SK-N-SH (cell line): ENCODE measurements around the gene DENND5B. TPM values are rescaled to one million over a fixed set of nuclear protein-coding genes. Genes with fewer than 3 reads are reported as not detected.

Experiments
- CTCF ChIA-PET: fragments of 300-600, 350-600 bp; formaldehyde crosslinking; extraction: SDS; loops from one replicate; lab custom pipeline; 2021; lab: Yijun Ruan, JAX
- POLR2A ChIA-PET: fragments of 350-600 bp; sonication (Branson Sonifier 250); formaldehyde crosslinking; extraction: SDS; loops from one replicate; lab custom pipeline; 2020; ENCODE audit warnings: antibody characterized with exemption, inconsistent platforms; lab: Yijun Ruan, JAX
- DNase-seq: peaks from one replicate; pipeline ENCODE4 v3.0.0; 2012
- H2AFZ ChIP-seq: fragments of 200-600 bp; sonication (generic); 2 replicates; pipeline ENCODE4 v1.8.1; 2016; ENCODE audit warnings: antibody characterized with exemption, mild to moderate bottlenecking, low read depth
- H3F3A ChIP-seq: fragments of 200-600 bp; sonication (generic); replicated peaks from 2 replicates; pipeline ENCODE3; 2016; ENCODE audit warnings: antibody characterized with exemption, mild to moderate bottlenecking; ENCODE audit not compliant: insufficient read depth
- H3K27ac ChIP-seq, 2 experiments: fragments of 200-500 bp in 1 of 2; fragments of 200-600 bp in 1 of 2; sonication (Bioruptor generic) in 1 of 2; sonication (generic), shearing (Covaris generic) in 1 of 2; 2 replicates each; pipeline versions ENCODE4 v1.5.1 to v1.6.1; 2014 to 2016; ENCODE audit warnings: low read depth in 2 of 2, inconsistent platforms in 1 of 2, low read length in 1 of 2, mild to moderate bottlenecking in 1 of 2, mixed read lengths in 1 of 2
- H3K27me3 ChIP-seq: fragments of 200-600 bp; sonication (generic), shearing (Covaris generic); 2 replicates; pipeline ENCODE4 v1.6.1; 2016; ENCODE audit warnings: mixed run types; ENCODE audit not compliant: insufficient read depth
- H3K36me3 ChIP-seq, 2 experiments: fragments of 200-500 bp in 1 of 2; fragments of 200-600 bp in 1 of 2; sonication (Bioruptor generic) in 1 of 2; sonication (generic) in 1 of 2; replicated peaks in 1 of 2; 2 replicates each; pipeline versions ENCODE3 to v1.5.1; 2014 to 2016; ENCODE audit warnings: low read length in 1 of 2, mild to moderate bottlenecking in 1 of 2; ENCODE audit not compliant: insufficient read depth in 2 of 2, control insufficient read depth in 1 of 2
- H3K4me1 ChIP-seq, 2 experiments: fragments of 200-500 bp in 1 of 2; fragments of 200-600 bp in 1 of 2; sonication (Bioruptor generic) in 1 of 2; sonication (generic), shearing (Covaris generic) in 1 of 2; 2 replicates each; pipeline versions ENCODE4 v1.5.1 to v1.6.1; 2014 to 2016; ENCODE audit warnings: low read depth in 1 of 2, low read length in 1 of 2, mixed run types in 1 of 2; ENCODE audit not compliant: insufficient read depth in 2 of 2, control insufficient read depth in 1 of 2
- H3K4me2 ChIP-seq: fragments of 200-600 bp; sonication (generic), shearing (Covaris generic); 2 replicates; pipeline ENCODE4 v1.6.1; 2017; ENCODE audit warnings: mixed run types
- H3K4me3 ChIP-seq, 2 experiments: fragments of 200-500 bp in 1 of 2; fragments of 200-600 bp in 1 of 2; sonication (Bioruptor generic) in 1 of 2; sonication (generic), shearing (Covaris generic) in 1 of 2; 2 replicates each; pipeline versions ENCODE4 v1.5.1 to v1.8.1; 2014 to 2016; ENCODE audit warnings: low read depth in 2 of 2, inconsistent platforms in 1 of 2, low read length in 1 of 2, mild to moderate bottlenecking in 1 of 2, mixed read lengths in 1 of 2, moderate library complexity in 1 of 2
- H3K79me2 ChIP-seq: fragments of 200-600 bp; sonication (generic); 2 replicates; pipeline ENCODE4 v1.8.1; 2017; ENCODE audit warnings: mild to moderate bottlenecking; ENCODE audit not compliant: insufficient read depth
- H3K9ac ChIP-seq: fragments of 200-600 bp; sonication (generic); 2 replicates; pipeline ENCODE4 v1.6.1; 2017; ENCODE audit warnings: mixed run types
- H3K9me2 ChIP-seq: fragments of 200-600 bp; sonication (generic); 2 replicates; pipeline ENCODE4 v1.6.1; 2017; ENCODE audit warnings: mixed run types
- H3K9me3 ChIP-seq: fragments of 200-600 bp; sonication (generic); 2 replicates; pipeline ENCODE4 v1.6.1; 2017; ENCODE audit warnings: mixed run types, mild to moderate bottlenecking, moderate library complexity
- H4K20me1 ChIP-seq: fragments of 200-600 bp; sonication (generic); 2 replicates; pipeline ENCODE4 v1.6.1; 2017; ENCODE audit warnings: mild to moderate bottlenecking, mixed run types; ENCODE audit not compliant: insufficient read depth
- CHD2 ChIP-seq: fragments of 150-350 bp; IDR thresholded peaks from 2 replicates; pipeline ENCODE4 v1.6.1; 2018; ENCODE audit warnings: low read length; ENCODE audit not compliant: partially characterized antibody
- ELF1 ChIP-seq: IDR thresholded peaks from 2 replicates; pipeline ENCODE4 v1.4.0; 2012
- FOXJ3 ChIP-seq: sonication (generic); formaldehyde crosslinking; IDR thresholded peaks from 2 replicates; pipeline ENCODE4 v1.5.1; 2020; ENCODE audit warnings: mild to moderate bottlenecking, missing genetic modification reagents
- GATA2 ChIP-seq: sonication (generic); formaldehyde crosslinking; IDR thresholded peaks from 2 replicates; pipeline ENCODE4 v1.5.0; 2020; ENCODE audit warnings: mild to moderate bottlenecking, missing genetic modification reagents
- MEF2A ChIP-seq: IDR thresholded peaks from 2 replicates; pipeline ENCODE4 v1.4.0; 2012; ENCODE audit warnings: low read depth, borderline replicate concordance
- NRF1 ChIP-seq: IDR thresholded peaks from 2 replicates; pipeline ENCODE4 v1.6.1; 2012; ENCODE audit warnings: low read depth, mild to moderate bottlenecking, low read length
- POLR2AphosphoS5 ChIP-seq: IDR thresholded peaks from 2 replicates; pipeline ENCODE4 v1.6.1; 2012; ENCODE audit warnings: low read depth, low read length
- RCOR1 ChIP-seq: fragments of 150-350 bp; IDR thresholded peaks from 2 replicates; pipeline ENCODE4 v1.6.1; 2017; ENCODE audit warnings: antibody characterized with exemption, low read length
- REST ChIP-seq: IDR thresholded peaks from 2 replicates; pipeline ENCODE4 v1.6.1; 2012; ENCODE audit warnings: mild to moderate bottlenecking, low read depth, low read length, moderate library complexity
- RXRA ChIP-seq: IDR thresholded peaks from 2 replicates; pipeline ENCODE4 v1.4.0; 2012; ENCODE audit warnings: low read depth, mild to moderate bottlenecking, borderline replicate concordance
- WGBS: methylation state at CpG from one replicate; pipeline ENCODE4 v1.1.6; 2017; ENCODE audit warnings: low lambda C conversion rate; 5-methylcytosine and 5-hydroxymethylcytosine counted together
- polyA plus RNA-seq, 3 experiments: library from polyadenylated mRNA; depleted of rRNA; stranded (reverse); fragments of >200 nt; gene quantifications; 2 replicates each; pipeline ENCODE4 v1.2.3, GENCODE V29; 2012
- TF ChIP-seq, protein P1 (sequence below): IDR thresholded peaks from 2 replicates; pipeline ENCODE4 v1.4.0; 2012; ENCODE audit warnings: low read depth, borderline replicate concordance
- TF ChIP-seq, protein P2 (sequence below): fragments of 150-350 bp; IDR thresholded peaks from 2 replicates; pipeline ENCODE4 v1.6.1; 2017; ENCODE audit warnings: antibody characterized with exemption, low read length, low read depth, borderline replicate concordance
- TF ChIP-seq, protein P3 (sequence below): fragments of 150-350 bp; IDR thresholded peaks from 2 replicates; pipeline ENCODE4 v1.6.1; 2016; ENCODE audit warnings: mild to moderate bottlenecking, low read depth, low read length

The DENND5B gene
- polyA plus RNA-seq, 1 of the 3 experiments (the other 2 are of a cell fraction) = 5.3 TPM

GRCh38 chr12:31531893-31532292 lies 59.0 kb downstream of the DENND5B start:
- Histone ChIP-seq H3K9ac (no peak overlapping the region), H3K4me2 (no peak overlapping the region), H3K79me2 (peaks cover 78% of the 10 kb centered on the region), H3K27ac (0 out of 4 replicates have a peak overlapping the region, but pooled peaks of 1 of the 2 experiments have one; percentile 7), H4K20me1 (0 out of 2 replicates have a peak, but pooled peaks cover 3% of the 10 kb centered on the region), H3K27me3 (no peaks in the 10 kb centered on the region), H3K9me3 (no peaks in the 10 kb centered on the region), H3K9me2 (no peaks in the 10 kb centered on the region), H2AFZ (no peak overlapping the region), H3K4me3 (no peak overlapping the region), H3K36me3 (no peaks in the 10 kb centered on the region), H3F3A (no peaks in the 10 kb centered on the region), H3K4me1 (peaks cover 0 to 10% of the 10 kb centered on the region in 2 experiments; a peak in 1 of 4 replicates)
- ChIA-PET CTCF (no interaction called here), POLR2A (no interaction called here)
- no peak for DNase-seq
- TF ChIP-seq ELF1 (no peak), RXRA (no peak), RCOR1 (no peak), POLR2AphosphoS5 (no peak), NRF1 (no peak), GATA2 (CRISPR knock-in tag) (no peak), MEF2A (no peak), REST (no peak), FOXJ3 (CRISPR knock-in tag) (no peak), CHD2 (no peak)
- TF ChIP-seq, protein P1, sequence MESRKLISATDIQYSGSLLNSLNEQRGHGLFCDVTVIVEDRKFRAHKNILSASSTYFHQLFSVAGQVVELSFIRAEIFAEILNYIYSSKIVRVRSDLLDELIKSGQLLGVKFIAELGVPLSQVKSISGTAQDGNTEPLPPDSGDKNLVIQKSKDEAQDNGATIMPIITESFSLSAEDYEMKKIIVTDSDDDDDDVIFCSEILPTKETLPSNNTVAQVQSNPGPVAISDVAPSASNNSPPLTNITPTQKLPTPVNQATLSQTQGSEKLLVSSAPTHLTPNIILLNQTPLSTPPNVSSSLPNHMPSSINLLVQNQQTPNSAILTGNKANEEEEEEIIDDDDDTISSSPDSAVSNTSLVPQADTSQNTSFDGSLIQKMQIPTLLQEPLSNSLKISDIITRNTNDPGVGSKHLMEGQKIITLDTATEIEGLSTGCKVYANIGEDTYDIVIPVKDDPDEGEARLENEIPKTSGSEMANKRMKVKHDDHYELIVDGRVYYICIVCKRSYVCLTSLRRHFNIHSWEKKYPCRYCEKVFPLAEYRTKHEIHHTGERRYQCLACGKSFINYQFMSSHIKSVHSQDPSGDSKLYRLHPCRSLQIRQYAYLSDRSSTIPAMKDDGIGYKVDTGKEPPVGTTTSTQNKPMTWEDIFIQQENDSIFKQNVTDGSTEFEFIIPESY = no peak
- TF ChIP-seq, protein P2, sequence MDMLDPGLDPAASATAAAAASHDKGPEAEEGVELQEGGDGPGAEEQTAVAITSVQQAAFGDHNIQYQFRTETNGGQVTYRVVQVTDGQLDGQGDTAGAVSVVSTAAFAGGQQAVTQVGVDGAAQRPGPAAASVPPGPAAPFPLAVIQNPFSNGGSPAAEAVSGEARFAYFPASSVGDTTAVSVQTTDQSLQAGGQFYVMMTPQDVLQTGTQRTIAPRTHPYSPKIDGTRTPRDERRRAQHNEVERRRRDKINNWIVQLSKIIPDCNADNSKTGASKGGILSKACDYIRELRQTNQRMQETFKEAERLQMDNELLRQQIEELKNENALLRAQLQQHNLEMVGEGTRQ = no peak
- TF ChIP-seq, protein P3, sequence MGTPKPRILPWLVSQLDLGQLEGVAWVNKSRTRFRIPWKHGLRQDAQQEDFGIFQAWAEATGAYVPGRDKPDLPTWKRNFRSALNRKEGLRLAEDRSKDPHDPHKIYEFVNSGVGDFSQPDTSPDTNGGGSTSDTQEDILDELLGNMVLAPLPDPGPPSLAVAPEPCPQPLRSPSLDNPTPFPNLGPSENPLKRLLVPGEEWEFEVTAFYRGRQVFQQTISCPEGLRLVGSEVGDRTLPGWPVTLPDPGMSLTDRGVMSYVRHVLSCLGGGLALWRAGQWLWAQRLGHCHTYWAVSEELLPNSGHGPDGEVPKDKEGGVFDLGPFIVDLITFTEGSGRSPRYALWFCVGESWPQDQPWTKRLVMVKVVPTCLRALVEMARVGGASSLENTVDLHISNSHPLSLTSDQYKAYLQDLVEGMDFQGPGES = no peak
- WGBS = 79% methylated on average over 1 of the region's 1 CpG
